C4-2B (cell line): ENCODE data around the gene PEBP1.

Source experiments
- CTCF ChIP-seq: fragments of 450-650 bp; conservative IDR thresholded peaks from 2 replicates; pipeline ENCODE4 v1.5.1; 2017; ENCODE audit warnings: mild to moderate bottlenecking
- ZFX ChIP-seq: fragments of 450-650 bp; IDR thresholded peaks from 2 replicates; pipeline ENCODE4 v1.6.1; 2017

- no peak for TF ChIP-seq CTCF
- no peak for TF ChIP-seq ZFX
Observed at GRCh38 chr12:118102609-118103008, 33.3 kb upstream of the PEBP1 start.
